HepG2 (cell line): ENCODE results near the gene ARID1A. TPM values are rescaled to one million over a fixed set of nuclear protein-coding genes. Genes with fewer than 3 reads are reported as not detected.

Source experiments
- ARNT ChIP-seq: fragments of 450-650 bp; IDR thresholded peaks from 2 replicates; pipeline ENCODE4 v1.6.1; 2017
- CENPX ChIP-seq: sonication (generic); formaldehyde crosslinking; IDR thresholded peaks from 2 replicates; pipeline ENCODE4 v1.9.0; 2021; ENCODE audit warnings: mild to moderate bottlenecking, missing genetic modification reagents, moderate library complexity
- CHCHD3 ChIP-seq: sonication (generic); formaldehyde crosslinking; IDR thresholded peaks from 2 replicates; pipeline ENCODE4 v1.8.0; 2022; ENCODE audit warnings: mild to moderate bottlenecking, missing genetic modification reagents, moderate library complexity
- FIP1L1 ChIP-seq: fragments of 200-400 bp; formaldehyde crosslinking; IDR thresholded peaks from 2 replicates; pipeline ENCODE4 v1.6.1; 2018; ENCODE audit warnings: low read depth, mild to moderate bottlenecking, low read length, moderate library complexity, borderline replicate concordance; ENCODE audit not compliant: insufficient read depth
- HOXA5 ChIP-seq: sonication (generic); formaldehyde crosslinking; IDR thresholded peaks from 2 replicates; pipeline ENCODE4 v1.4.0; 2020; ENCODE audit warnings: missing genetic modification reagents
- NFE2L2 ChIP-seq: fragments of 150-350 bp; IDR thresholded peaks from 2 replicates; pipeline ENCODE4 v1.6.1; 2014; ENCODE audit warnings: low read length
- NFRKB ChIP-seq: fragments of 450-650 bp; IDR thresholded peaks from 2 replicates; pipeline ENCODE4 v1.6.1; 2017
- RAD21 ChIP-seq: fragments of 450-650 bp; formaldehyde crosslinking; IDR thresholded peaks from 2 replicates; pipeline ENCODE4 v1.5.0; 2020; ENCODE audit warnings: mild to moderate bottlenecking
- RXRA ChIP-seq: sonication (generic); formaldehyde crosslinking; IDR thresholded peaks from 2 replicates; pipeline ENCODE4 v1.5.1; 2020; ENCODE audit warnings: missing genetic modification reagents
- SOX13 ChIP-seq, 3 experiments: fragments of 450-650 bp in 1 of 3; sonication (generic) in 1 of 3; formaldehyde crosslinking in 1 of 3; IDR thresholded peaks in 2 of 3; conservative IDR thresholded peaks in 1 of 3; 2 replicates each; pipeline versions ENCODE4 v1.5.0 to v1.6.1; 2016 to 2020; ENCODE audit warnings: antibody characterized with exemption in 1 of 3, mild to moderate bottlenecking in 1 of 3, missing compliant biosample characterization in 1 of 3, missing genetic modification reagents in 1 of 3, moderate library complexity in 1 of 3
- SP1 ChIP-seq, 2 experiments: fragments of 450-650 bp in 1 of 2; sonication (generic) in 1 of 2; formaldehyde crosslinking in 1 of 2; IDR thresholded peaks; 2 replicates each; pipeline versions ENCODE4 v1.4.0 to v1.6.1; 2016 to 2020; ENCODE audit warnings: missing genetic modification reagents in 1 of 2
- TARDBP ChIP-seq: sonication (generic); formaldehyde crosslinking; IDR thresholded peaks from 2 replicates; pipeline ENCODE4 v1.8.0; 2022; ENCODE audit warnings: mild to moderate bottlenecking, missing genetic modification reagents
- TMF1 ChIP-seq: sonication (generic); formaldehyde crosslinking; IDR thresholded peaks from 2 replicates; pipeline ENCODE4 v1.8.1; 2022; ENCODE audit warnings: low read depth, missing genetic modification reagents
- ZFP62 ChIP-seq: sonication (generic); formaldehyde crosslinking; IDR thresholded peaks from 2 replicates; pipeline ENCODE4 v1.4.0; 2020; ENCODE audit warnings: missing genetic modification reagents
- ZNF510 ChIP-seq: sonication (generic); formaldehyde crosslinking; IDR thresholded peaks from 2 replicates; pipeline ENCODE4 v1.4.0; 2020; ENCODE audit warnings: low read depth, mild to moderate bottlenecking, missing genetic modification reagents
- ZNF619 ChIP-seq: sonication (generic); formaldehyde crosslinking; IDR thresholded peaks from 2 replicates; pipeline ENCODE4 v1.4.0; 2020; ENCODE audit warnings: mild to moderate bottlenecking, missing genetic modification reagents
- ZNF781 ChIP-seq: sonication (generic); formaldehyde crosslinking; IDR thresholded peaks from 2 replicates; pipeline ENCODE4 v1.5.1; 2020; ENCODE audit warnings: borderline replicate concordance, mild to moderate bottlenecking, missing genetic modification reagents; ENCODE audit errors: not compliant biosample characterization
- polyA plus RNA-seq, 8 experiments: library from polyadenylated mRNA; depleted of rRNA in 3 of 8; stranded (reverse) in 7 of 8; unstranded in 1 of 8; fragments of >200 nt; fragmentation: Illumina TruSeq in 4 of 8; extraction: Trizol in 4 of 8; gene quantifications; 2 replicates each; pipeline versions ENCODE4 v1.2.1 to v1.2.3, GENCODE V29; 2011 to 2016; ENCODE audit warnings: low read depth in 4 of 8, missing spikeins in 1 of 8, mixed read lengths in 1 of 8; ENCODE audit not compliant: insufficient read depth in 1 of 8
- total RNA-seq, 5 experiments: library from RNA; depleted of rRNA; stranded (reverse); fragments of >200 nt; fragmentation: Illumina TruSeq; extraction: Trizol; gene quantifications; 2 replicates each; pipeline ENCODE4 v1.2.3, GENCODE V29; 2016; ENCODE audit warnings: low read depth in 1 of 5
- TF ChIP-seq, protein P1 (sequence below): sonication (generic); formaldehyde crosslinking; IDR thresholded peaks from 2 replicates; pipeline ENCODE4 v1.8.1; 2023; ENCODE audit warnings: mild to moderate bottlenecking, missing genetic modification reagents
- TF ChIP-seq, protein P2 (sequence below): sonication (generic); formaldehyde crosslinking; IDR thresholded peaks from 2 replicates; pipeline ENCODE4 v1.5.0; 2020; ENCODE audit warnings: mild to moderate bottlenecking, missing genetic modification reagents
- TF ChIP-seq, protein P3 (sequence below): sonication (generic); formaldehyde crosslinking; IDR thresholded peaks from 2 replicates; pipeline ENCODE4 v1.9.0; 2021; ENCODE audit warnings: missing genetic modification reagents, borderline replicate concordance
- TF ChIP-seq, protein P4 (sequence below): sonication (generic); formaldehyde crosslinking; IDR thresholded peaks from 2 replicates; pipeline ENCODE4 v1.4.0; 2020; ENCODE audit warnings: missing genetic modification reagents

Gene ARID1A
- total and polyA plus RNA-seq, 2 of the 13 experiments (the other 11 are each of a cell fraction or from before 2014, with no cell fraction given) = 11.9 to 15.9 TPM

DNA sequence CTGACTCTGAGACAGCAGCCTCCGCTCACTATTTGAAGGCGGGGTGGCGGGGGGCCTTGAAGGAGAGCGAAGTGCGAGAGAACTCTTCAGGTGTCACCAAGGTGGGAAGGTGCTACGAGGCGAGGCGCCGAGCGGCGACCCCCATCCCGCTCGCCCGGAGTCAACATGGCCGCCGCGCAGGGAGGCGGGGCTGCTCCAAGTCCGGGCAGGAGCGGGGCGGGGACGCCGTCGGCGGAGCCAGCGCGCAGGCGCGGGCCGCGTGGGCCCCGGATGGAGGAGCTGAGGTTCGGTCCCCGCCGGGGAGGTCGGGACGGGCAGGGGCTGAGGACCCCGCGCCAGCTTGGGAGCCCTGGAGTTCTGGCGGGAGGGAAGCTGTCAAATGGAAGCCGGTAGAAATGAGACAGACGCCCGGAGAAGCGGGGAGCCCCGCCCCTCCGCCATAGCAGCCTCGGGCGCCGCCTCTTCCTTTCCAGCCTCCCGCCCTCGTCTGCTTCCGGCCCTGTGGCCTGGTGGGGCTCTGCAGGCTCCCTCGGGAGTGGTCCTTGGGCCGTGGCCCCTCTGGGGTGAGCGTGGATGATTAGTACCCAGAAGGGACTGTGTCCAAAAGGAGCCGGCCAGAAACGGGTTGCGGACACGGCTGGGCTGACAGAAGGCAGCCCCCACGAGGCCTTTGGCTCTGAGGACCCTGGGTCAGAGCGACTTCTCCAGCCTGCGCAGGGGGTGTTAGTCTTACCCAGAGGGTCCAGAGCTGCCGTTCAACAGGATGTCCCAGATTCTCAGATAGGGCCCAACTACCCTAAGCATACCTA is 92.1 kb downstream of the ARID1A start, which contains the start of gene PIGV (continued):
- TF ChIP-seq, protein P1, sequence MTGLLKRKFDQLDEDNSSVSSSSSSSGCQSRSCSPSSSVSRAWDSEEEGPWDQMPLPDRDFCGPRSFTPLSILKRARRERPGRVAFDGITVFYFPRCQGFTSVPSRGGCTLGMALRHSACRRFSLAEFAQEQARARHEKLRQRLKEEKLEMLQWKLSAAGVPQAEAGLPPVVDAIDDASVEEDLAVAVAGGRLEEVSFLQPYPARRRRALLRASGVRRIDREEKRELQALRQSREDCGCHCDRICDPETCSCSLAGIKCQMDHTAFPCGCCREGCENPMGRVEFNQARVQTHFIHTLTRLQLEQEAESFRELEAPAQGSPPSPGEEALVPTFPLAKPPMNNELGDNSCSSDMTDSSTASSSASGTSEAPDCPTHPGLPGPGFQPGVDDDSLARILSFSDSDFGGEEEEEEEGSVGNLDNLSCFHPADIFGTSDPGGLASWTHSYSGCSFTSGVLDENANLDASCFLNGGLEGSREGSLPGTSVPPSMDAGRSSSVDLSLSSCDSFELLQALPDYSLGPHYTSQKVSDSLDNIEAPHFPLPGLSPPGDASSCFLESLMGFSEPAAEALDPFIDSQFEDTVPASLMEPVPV (CRISPR knock-in tag) = peak; percentile 34; the same call in 1 of the 2 replicates
- TF ChIP-seq CENPX (CRISPR knock-in tag) (no peak), SOX13 (IDR thresholded peaks at IDR 0.05) (no peak), SOX13 (CRISPR knock-in tag; conservative IDR thresholded peaks at IDR 0.05 in 1 of 2, IDR thresholded peaks at IDR 0.05 in 1 of 2) (0 out of 4 replicates have a peak, but pooled peaks of 1 of the 2 experiments have one; percentile 14), SP1 (IDR thresholded peaks at IDR 0.05) (no peak), SP1 (CRISPR knock-in tag; IDR thresholded peaks at IDR 0.05) (peak; percentile 71), CHCHD3 (CRISPR knock-in tag) (peak; percentile 49), FIP1L1 (0 out of 2 replicates have a peak, but pooled peaks have one; percentile 44), HOXA5 (CRISPR knock-in tag) (peak; percentile 34; the same call in 1 of the 2 replicates), ARNT (no peak), ZNF510 (CRISPR knock-in tag) (peak; percentile 55; the same call in 1 of the 2 replicates), ZFP62 (no peak), NFE2L2 (no peak), TARDBP (peak; percentile 42; the same call in 1 of the 2 replicates), RAD21 (peak; percentile 45), RXRA (CRISPR knock-in tag) (peak; percentile 32; the same call in 1 of the 2 replicates), ZNF781 (CRISPR knock-in tag) (no peak), TMF1 (CRISPR knock-in tag) (peak; percentile 65; the same call in 1 of the 2 replicates), ZNF619 (CRISPR knock-in tag) (peak; percentile 76; the same call in 1 of the 2 replicates), NFRKB (peak; percentile 70; the same call in 1 of the 2 replicates)
- TF ChIP-seq, protein P2, sequence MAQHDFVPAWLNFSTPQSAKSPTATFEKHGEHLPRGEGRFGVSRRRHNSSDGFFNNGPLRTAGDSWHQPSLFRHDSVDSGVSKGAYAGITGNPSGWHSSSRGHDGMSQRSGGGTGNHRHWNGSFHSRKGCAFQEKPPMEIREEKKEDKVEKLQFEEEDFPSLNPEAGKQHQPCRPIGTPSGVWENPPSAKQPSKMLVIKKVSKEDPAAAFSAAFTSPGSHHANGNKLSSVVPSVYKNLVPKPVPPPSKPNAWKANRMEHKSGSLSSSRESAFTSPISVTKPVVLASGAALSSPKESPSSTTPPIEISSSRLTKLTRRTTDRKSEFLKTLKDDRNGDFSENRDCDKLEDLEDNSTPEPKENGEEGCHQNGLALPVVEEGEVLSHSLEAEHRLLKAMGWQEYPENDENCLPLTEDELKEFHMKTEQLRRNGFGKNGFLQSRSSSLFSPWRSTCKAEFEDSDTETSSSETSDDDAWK (CRISPR knock-in tag) = no peak
- TF ChIP-seq, protein P3, sequence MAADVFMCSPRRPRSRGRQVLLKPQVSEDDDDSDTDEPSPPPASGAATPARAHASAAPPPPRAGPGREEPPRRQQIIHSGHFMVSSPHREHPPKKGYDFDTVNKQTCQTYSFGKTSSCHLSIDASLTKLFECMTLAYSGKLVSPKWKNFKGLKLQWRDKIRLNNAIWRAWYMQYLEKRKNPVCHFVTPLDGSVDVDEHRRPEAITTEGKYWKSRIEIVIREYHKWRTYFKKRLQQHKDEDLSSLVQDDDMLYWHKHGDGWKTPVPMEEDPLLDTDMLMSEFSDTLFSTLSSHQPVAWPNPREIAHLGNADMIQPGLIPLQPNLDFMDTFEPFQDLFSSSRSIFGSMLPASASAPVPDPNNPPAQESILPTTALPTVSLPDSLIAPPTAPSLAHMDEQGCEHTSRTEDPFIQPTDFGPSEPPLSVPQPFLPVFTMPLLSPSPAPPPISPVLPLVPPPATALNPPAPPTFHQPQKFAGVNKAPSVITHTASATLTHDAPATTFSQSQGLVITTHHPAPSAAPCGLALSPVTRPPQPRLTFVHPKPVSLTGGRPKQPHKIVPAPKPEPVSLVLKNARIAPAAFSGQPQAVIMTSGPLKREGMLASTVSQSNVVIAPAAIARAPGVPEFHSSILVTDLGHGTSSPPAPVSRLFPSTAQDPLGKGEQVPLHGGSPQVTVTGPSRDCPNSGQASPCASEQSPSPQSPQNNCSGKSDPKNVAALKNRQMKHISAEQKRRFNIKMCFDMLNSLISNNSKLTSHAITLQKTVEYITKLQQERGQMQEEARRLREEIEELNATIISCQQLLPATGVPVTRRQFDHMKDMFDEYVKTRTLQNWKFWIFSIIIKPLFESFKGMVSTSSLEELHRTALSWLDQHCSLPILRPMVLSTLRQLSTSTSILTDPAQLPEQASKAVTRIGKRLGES (CRISPR knock-in tag) = no peak
- TF ChIP-seq, protein P4, sequence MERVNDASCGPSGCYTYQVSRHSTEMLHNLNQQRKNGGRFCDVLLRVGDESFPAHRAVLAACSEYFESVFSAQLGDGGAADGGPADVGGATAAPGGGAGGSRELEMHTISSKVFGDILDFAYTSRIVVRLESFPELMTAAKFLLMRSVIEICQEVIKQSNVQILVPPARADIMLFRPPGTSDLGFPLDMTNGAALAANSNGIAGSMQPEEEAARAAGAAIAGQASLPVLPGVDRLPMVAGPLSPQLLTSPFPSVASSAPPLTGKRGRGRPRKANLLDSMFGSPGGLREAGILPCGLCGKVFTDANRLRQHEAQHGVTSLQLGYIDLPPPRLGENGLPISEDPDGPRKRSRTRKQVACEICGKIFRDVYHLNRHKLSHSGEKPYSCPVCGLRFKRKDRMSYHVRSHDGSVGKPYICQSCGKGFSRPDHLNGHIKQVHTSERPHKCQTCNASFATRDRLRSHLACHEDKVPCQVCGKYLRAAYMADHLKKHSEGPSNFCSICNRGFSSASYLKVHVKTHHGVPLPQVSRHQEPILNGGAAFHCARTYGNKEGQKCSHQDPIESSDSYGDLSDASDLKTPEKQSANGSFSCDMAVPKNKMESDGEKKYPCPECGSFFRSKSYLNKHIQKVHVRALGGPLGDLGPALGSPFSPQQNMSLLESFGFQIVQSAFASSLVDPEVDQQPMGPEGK (CRISPR knock-in tag) = 0 out of 2 replicates have a peak, but pooled peaks have one; percentile 33
